GM23338 (cell line): Measurements from ENCODE around the gene TRPC4AP. TPM values are rescaled to one million over a fixed set of nuclear protein-coding genes. Genes with fewer than 3 reads are reported as not detected.
A peak's percentile ranks its signal among the peaks of the same experiment; 100 is the strongest.

Experiments used
- ATAC-seq: fragments of 200-7000 bp; cut with Tn5 transposase; 3 replicates; pipeline ENCODE4 v1.9.1; 2020
- DNase-seq: peaks from one replicate; pipeline ENCODE4 v3.0.0-alpha.2; 2015; ENCODE audit warnings: low spot score
- H2AFZ ChIP-seq: fragments of 200-600 bp; sonication (generic); 2 replicates; pipeline ENCODE4 v1.8.0; 2016; ENCODE audit warnings: antibody characterized with exemption, mild to moderate bottlenecking, moderate library complexity
- H3F3A ChIP-seq: fragments of 200-600 bp; sonication (generic); replicated peaks from 2 replicates; pipeline ENCODE4 v1.8.0; 2017; ENCODE audit warnings: antibody characterized with exemption, mixed run types, low read depth
- H3K27ac ChIP-seq: fragments of 200-600 bp; sonication (generic); 2 replicates; pipeline ENCODE4 v1.6.1; 2016; ENCODE audit warnings: low read depth
- H3K27me3 ChIP-seq: fragments of 200-600 bp; sonication (generic); 2 replicates; pipeline ENCODE4 v1.8.0; 2016; ENCODE audit warnings: mild to moderate bottlenecking, mixed run types, moderate library complexity; ENCODE audit not compliant: insufficient read depth
- H3K36me3 ChIP-seq: fragments of 200-600 bp; sonication (generic); 2 replicates; pipeline ENCODE4 v1.8.0; 2016; ENCODE audit warnings: mild to moderate bottlenecking; ENCODE audit not compliant: insufficient read depth
- H3K4me1 ChIP-seq: fragments of 200-600 bp; sonication (generic); 2 replicates; pipeline ENCODE4 v1.8.0; 2016; ENCODE audit warnings: mild to moderate bottlenecking, moderate library complexity; ENCODE audit not compliant: insufficient read depth
- H3K4me2 ChIP-seq: fragments of 200-600 bp; sonication (generic); 2 replicates; pipeline ENCODE4 v1.7.1; 2017; ENCODE audit warnings: mixed run types
- H3K4me3 ChIP-seq: fragments of 200-600 bp; sonication (generic); 2 replicates; pipeline ENCODE4 v1.6.1; 2016; ENCODE audit warnings: mixed run types
- H3K79me2 ChIP-seq: fragments of 200-600 bp; sonication (generic); replicated peaks from 2 replicates; pipeline ENCODE4 v1.8.0; 2017; ENCODE audit warnings: mild to moderate bottlenecking; ENCODE audit not compliant: insufficient read depth
- H3K9me2 ChIP-seq: fragments of 200-600 bp; sonication (generic); 2 replicates; pipeline ENCODE4 v1.8.0; 2017; ENCODE audit not compliant: insufficient read depth
- H4K20me1 ChIP-seq: fragments of 200-600 bp; sonication (generic); replicated peaks from 2 replicates; pipeline ENCODE4 v1.8.0; 2017; ENCODE audit warnings: mild to moderate bottlenecking; ENCODE audit not compliant: insufficient read depth
- H3K27ac Mint-ChIP-seq: 2 replicates; pipeline ENCODE4 v1.8.0; 2020; ENCODE audit warnings: inconsistent platforms, mild to moderate bottlenecking, moderate library complexity, mixed read lengths
- H3K27me3 Mint-ChIP-seq: 3 replicates; pipeline ENCODE4 v1.8.0; 2022; ENCODE audit warnings: low read depth, mild to moderate bottlenecking, moderate library complexity, mixed read lengths, inconsistent platforms; ENCODE audit not compliant: insufficient read depth, poor library complexity
- H3K36me3 Mint-ChIP-seq: 3 replicates; pipeline ENCODE4 v1.8.0; 2021; ENCODE audit warnings: low read depth, mild to moderate bottlenecking, inconsistent platforms, moderate library complexity, mixed read lengths
- H3K4me1 Mint-ChIP-seq: 3 replicates; pipeline ENCODE4 v1.8.0; 2020; ENCODE audit warnings: mild to moderate bottlenecking, inconsistent platforms, mixed read lengths
- H3K4me3 Mint-ChIP-seq: 3 replicates; pipeline ENCODE4 v1.8.0; 2021; ENCODE audit warnings: moderate library complexity, mild to moderate bottlenecking, inconsistent platforms, mixed read lengths
- H3K9me3 Mint-ChIP-seq: 3 replicates; pipeline ENCODE4 v1.8.0; 2020; ENCODE audit warnings: moderate library complexity, mild to moderate bottlenecking, inconsistent platforms, mixed read lengths
- CTCF ChIP-seq, 2 experiments: fragments of 200-600 bp in 1 of 2; sonication (generic) in 1 of 2; conservative IDR thresholded peaks; 2 replicates each; pipeline versions ENCODE4 v1.5.1 to v1.6.1; 2016 to 2017; ENCODE audit warnings: antibody characterized with exemption in 2 of 2, low read depth in 2 of 2, mild to moderate bottlenecking in 2 of 2, moderate library complexity in 1 of 2
- ETS1 ChIP-seq: IDR thresholded peaks from 2 replicates; pipeline ENCODE4 v1.6.1; 2016; ENCODE audit warnings: antibody characterized with exemption
- EZH2 ChIP-seq: fragments of 200-600 bp; sonication (generic); IDR thresholded peaks from one replicate; pipeline ENCODE4 v1.8.0; 2017; ENCODE audit warnings: antibody characterized with exemption, mild to moderate bottlenecking, low read depth; ENCODE audit not compliant: unreplicated experiment
- EZH2phosphoT487 ChIP-seq: fragments of 200-600 bp; sonication (generic); IDR thresholded peaks from one replicate; pipeline ENCODE4 v1.8.1; 2018; ENCODE audit warnings: antibody characterized with exemption; ENCODE audit not compliant: unreplicated experiment
- JUNB ChIP-seq: IDR thresholded peaks from one replicate; pipeline ENCODE4 v1.6.1; 2016; ENCODE audit warnings: antibody characterized with exemption; ENCODE audit not compliant: unreplicated experiment
- NANOG ChIP-seq: IDR thresholded peaks from 2 replicates; pipeline ENCODE4 v1.6.1; 2016; ENCODE audit warnings: antibody characterized with exemption, borderline replicate concordance
- POLR2AphosphoS5 ChIP-seq: IDR thresholded peaks from 2 replicates; pipeline ENCODE4 v1.6.1; 2016; ENCODE audit warnings: antibody characterized with exemption, low read depth
- REST ChIP-seq: IDR thresholded peaks from one replicate; pipeline ENCODE4 v1.6.1; 2018; ENCODE audit warnings: antibody characterized with exemption; ENCODE audit not compliant: unreplicated experiment
- STAT1 ChIP-seq: IDR thresholded peaks from one replicate; pipeline ENCODE4 v1.6.1; 2016; ENCODE audit warnings: antibody characterized with exemption; ENCODE audit not compliant: unreplicated experiment
- ZNF331 ChIP-seq: fragments of 250-450 bp; sonication (Bioruptor Pico); IDR thresholded peaks from 2 replicates; pipeline ENCODE4 v1.5.0; 2020; ENCODE audit warnings: low read depth, mild to moderate bottlenecking, moderate library complexity
- polyA plus RNA-seq: library from polyadenylated mRNA; unstranded; fragments of >200 nt; fragmentation: Nextera tagmentation; extraction: Ambion mirVana; gene quantifications from 2 replicates; pipeline ENCODE4 v1.2.1, GENCODE V29; 2016
- total RNA-seq: library from RNA; depleted of rRNA; stranded (reverse); fragments of >200 nt; shearing (Covaris generic); gene quantifications from 2 replicates; pipeline ENCODE4 v1.2.3, GENCODE V29; 2014

TRPC4AP gene
- total and polyA plus RNA-seq, 2 experiments from 2014 or later = 48.8 to 89.5 TPM

GRCh38 chr20:34956751-34957472 is 135.7 kb downstream of the TRPC4AP start (continued):
- TF ChIP-seq ZNF331 (CRISPR knock-in tag) (no peak), REST (no peak), ETS1 (no peak), EZH2phosphoT487 (no peak), CTCF (conservative IDR thresholded peaks at IDR 0.05; ENCODE audit: low read depth in 2 of 2) (no peak), JUNB (no peak)

- peak overlapping the region; percentile 73 for H3K4me2 ChIP-seq
- H3K27ac ChIP-seq = peak overlapping the region; percentile 92
- H2AFZ ChIP-seq = peak overlapping the region; percentile 76; the same call in 1 of the 2 replicates
- no peaks in the 10 kb centered on the region for H3K27me3 ChIP-seq
- H3K9me2 ChIP-seq = no peaks in the 10 kb centered on the region
- DNase-seq (no peak), ATAC-seq (no peak)
- Mint-ChIP-seq H3K9me3 (peaks cover 4% of the 10 kb centered on the region; the same call in 2 of the 3 replicates), H3K4me3 (peak overlapping the region; percentile 95), H3K4me1 (peaks cover 41% of the 10 kb centered on the region), H3K36me3 (no peaks in the 10 kb centered on the region), H3K27me3 (peaks cover 12% of the 10 kb centered on the region), H3K27ac (peak overlapping the region; percentile 94)
- no peaks in the 10 kb centered on the region for H4K20me1 ChIP-seq
- peaks cover 32% of the 10 kb centered on the region for H3K4me1 ChIP-seq
- no peaks in the 10 kb centered on the region for H3K79me2 ChIP-seq
- H3F3A ChIP-seq = peaks cover 13% of the 10 kb centered on the region; the same call in 1 of the 2 replicates
- no peaks in the 10 kb centered on the region; the same call in 1 of the 2 replicates for H3K36me3 ChIP-seq
- peak overlapping the region; percentile 80 for H3K4me3 ChIP-seq
- TF ChIP-seq POLR2AphosphoS5 (no peak), ETS1 (no peak), ZNF331 (CRISPR knock-in tag) (no peak), EZH2phosphoT487 (no peak), CTCF (conservative IDR thresholded peaks at IDR 0.05; ENCODE audit: low read depth in 2 of 2) (no peak), JUNB (no peak), EZH2 (no peak), STAT1 (no peak), NANOG (no peak)
Observed at GRCh38 chr20:34956041-34956458, 136.6 kb downstream of the TRPC4AP start.
